GM18868 (cell line): ENCODE results near the gene NFS1.
"Not testable (repeated sequence)": the region's sequence is repeated elsewhere in the genome, so short reads cannot be mapped to it uniquely, and the experiment has no call there.

Experiments
- ATAC-seq: cut with Tn5 transposase; IDR thresholded peaks from one replicate; pipeline ENCODE4 v1.9.1; 2021; ENCODE audit warnings: mild to moderate bottlenecking, moderate library complexity; ENCODE audit not compliant: unreplicated experiment

NFS1 gene

GRCh38 chr20:35729836-35730582 is 30.9 kb upstream of the NFS1 start:
- ATAC-seq, result no peak

GRCh38 chr20:35729283-35729807 is 30.2 kb upstream of the NFS1 start:
- no peak for ATAC-seq

DNA sequence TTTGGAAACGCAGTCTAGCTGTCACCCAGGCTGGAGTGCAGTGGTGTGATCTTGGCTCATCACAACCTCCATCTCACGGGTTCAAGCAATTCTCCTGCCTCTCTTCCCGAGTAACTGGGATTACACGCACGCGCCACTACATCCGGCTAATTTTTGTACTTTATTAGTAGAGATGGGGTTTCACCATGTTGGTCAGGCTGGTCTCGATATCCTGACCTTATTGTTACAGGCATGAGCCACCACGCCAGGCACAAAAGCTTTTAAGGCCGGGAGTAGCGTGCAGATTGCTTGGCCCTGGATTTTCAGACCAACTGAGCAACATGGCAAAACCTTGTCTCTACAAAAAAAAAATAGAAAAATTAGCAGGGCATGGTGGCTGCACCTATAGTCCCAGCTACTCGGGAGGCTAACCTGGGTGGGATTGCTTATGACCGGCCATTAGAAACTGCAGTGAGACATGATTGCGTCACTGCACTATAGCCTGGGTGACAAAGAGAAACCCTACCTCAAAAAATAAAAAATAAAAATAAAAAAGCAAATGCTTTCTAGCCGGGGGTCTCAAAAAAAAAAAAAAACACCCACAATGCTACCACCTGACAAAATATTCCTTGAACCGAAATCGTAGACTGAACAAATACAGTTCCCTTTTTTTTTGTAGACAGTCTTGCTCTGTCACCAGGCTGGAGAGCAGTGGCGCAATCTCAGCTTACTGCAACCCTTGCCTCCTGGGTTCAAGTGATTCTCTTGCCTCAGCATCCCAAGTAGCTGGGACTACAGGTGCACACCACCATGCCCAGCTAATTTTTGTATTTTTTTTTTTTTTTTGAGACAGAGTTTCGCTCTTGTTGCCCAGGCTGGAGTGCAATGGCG is 27.9 kb upstream of the NFS1 start:
- no peak for ATAC-seq

- ATAC-seq, result no peak
Measured at GRCh38 chr20:35724321-35725230, 25.4 kb upstream of the NFS1 start.

DNA sequence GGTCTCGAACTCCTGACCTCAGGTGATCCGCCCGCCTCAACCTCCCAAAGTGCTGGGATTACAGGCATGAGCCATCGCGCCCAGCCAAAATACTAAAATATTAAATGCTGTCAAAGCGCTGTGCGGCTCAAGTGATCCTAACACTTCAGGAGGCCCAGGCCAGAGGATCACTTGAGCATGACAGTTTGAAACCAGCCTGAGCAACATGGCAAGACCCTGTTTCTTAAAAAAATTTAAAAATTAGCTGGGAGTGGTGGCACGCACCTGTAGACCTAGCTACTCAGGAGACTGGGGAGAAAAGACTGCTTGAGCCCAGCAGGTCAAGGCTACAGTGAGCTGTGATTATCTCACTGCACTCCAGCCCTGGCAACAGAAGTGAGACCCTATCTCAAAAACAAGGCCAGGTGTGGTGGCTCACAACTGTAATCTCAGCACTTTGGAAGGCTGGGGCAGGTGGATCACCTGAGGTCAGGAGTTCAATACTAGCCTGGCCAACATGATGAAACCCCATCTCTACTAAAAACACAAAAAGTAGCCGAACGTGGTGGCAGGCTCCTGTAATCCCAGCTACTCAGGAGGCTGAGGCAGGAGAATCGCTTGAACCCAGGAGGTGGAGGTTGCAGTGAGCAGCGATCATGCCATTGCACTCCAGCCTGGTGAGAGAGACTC is 24.6 kb upstream of the NFS1 start:
- ATAC-seq, result not testable (repeated sequence)

- ATAC-seq, result not testable (repeated sequence)
Measured at GRCh38 chr20:35723275-35723639, 24.1 kb upstream of the NFS1 start.

GRCh38 chr20:35721621-35722020 is 22.5 kb upstream of the NFS1 start:
- no peak for ATAC-seq

DNA sequence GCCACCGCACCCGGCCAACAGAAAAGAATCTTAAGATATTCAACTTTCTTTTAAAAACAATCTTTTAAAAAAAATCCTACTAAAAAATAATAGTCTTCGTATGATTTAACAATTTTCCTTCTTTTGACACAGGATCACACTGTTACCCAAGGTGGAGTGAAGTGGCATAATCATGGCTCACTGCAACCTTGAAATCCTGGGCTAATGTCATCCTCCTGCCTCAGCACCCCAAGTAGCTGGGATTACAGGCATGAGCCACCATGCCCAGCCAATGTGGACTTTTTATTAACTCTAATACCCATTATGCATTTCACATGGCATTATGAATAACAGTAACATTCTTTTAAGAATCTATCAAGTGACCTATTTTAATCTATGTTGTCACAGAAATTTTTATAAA is 22.1 kb upstream of the NFS1 start:
- no peak for ATAC-seq

DNA sequence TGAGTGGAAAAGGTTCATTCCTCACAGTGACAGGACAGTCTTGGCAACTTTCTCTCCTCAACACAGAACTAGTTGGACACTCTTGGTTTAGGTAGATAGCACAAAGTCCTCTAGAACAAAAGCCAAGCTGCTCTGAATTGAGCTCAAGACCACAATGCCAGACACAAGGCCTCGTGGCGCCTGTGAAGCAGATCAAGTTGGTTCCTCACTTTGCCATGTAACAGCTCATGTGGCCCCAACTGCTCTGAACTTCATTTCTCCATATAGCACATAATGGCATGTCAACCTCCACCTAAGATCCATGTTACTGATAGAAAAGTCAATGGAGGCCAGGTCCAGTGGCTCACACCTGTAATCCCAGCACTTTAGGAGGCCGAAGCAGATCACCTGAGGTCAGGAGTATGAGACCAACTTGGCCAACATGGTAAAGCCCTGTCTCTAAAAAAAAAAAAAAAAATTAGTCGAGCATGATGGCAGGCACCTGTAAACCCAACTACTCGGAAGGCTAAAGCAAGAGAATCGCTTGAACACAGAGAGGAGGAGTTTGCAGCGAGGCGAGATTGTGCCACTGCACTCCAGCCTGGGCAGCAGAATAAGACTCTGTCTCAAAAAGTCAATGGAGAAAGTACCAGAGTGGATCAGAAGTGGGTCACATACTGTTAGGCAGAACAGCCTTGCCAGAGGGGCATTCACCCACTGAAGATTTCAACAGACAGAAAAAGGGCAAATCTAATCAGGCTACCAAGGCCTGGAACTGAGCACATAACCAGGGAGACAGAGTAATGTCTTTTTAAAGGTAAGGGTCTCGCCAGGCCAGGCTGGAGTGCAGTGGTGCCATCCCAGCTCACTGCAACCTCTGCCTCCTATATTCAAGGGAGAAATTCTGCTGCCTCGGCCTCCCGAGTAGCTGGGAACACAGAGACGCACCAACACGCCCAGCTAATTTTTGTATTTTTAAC is 21.3 kb upstream of the NFS1 start:
- ATAC-seq, result no peak

DNA sequence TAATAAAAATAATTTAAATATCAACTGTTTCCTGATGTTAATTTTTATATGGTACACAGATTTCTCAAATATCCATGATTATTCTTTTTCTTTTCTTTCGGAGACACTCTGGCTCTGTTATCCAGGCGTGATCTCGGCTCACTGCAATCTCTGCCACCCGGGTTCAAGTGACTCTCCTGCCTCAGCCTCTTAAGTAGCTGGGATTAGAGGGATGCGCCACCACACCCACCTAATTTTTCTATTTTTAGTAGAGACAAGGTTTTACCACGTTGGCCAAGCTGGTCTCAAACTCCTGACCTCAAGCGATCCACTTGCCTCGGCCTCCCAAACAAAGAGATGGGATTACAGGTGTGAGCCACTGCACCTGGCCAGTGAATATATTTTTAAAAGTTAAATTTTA is 20.6 kb upstream of the NFS1 start:
- no peak for ATAC-seq

GRCh38 chr20:35718972-35719635 is 20.0 kb upstream of the NFS1 start:
- no peak for ATAC-seq

GRCh38 chr20:35718321-35718720 is 19.2 kb upstream of the NFS1 start:
- not testable (repeated sequence) for ATAC-seq

DNA sequence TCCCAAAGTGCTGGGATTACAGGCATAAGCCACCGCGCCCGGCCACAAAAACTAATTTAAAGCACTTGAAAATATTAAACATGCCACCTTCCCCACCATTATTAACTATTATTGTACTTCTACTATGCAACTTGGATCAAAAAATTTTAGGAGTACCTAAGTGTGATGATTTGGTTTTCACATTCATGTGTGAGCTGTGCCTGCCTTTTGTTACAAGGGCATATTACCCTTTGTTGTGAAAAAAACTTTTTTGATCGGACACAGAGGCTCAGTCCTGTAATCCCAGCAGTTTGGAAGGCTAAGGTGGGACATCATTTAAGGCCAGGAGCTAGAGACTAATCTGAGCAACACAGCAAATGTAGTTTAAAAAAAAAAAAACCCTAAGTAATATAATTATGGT is 17.2 kb upstream of the NFS1 start:
- ATAC-seq, result no peak

- ATAC-seq, result no peak
Measured at GRCh38 chr20:35715652-35716051, 16.5 kb upstream of the NFS1 start.

DNA sequence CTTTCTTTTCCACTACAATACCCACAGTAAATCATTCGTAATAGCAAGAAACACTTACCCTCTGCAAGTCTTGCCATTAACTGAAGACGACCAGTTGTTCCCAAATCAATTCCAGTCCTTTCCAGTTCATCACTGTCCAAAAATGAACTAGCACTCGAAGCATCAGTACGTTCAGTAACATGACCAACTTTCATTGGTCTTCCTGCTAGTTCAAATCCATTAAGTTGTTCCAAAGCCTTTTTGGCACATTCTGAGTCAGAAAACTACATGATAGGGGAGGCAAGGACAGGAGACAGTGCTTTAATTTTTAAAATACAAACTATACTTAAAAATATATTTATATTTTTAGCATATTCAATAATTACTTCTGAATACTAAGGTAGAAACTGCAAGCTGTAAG is 15.0 kb upstream of the NFS1 start:
- ATAC-seq, result no peak

- ATAC-seq, result not testable (repeated sequence)
Measured at GRCh38 chr20:35713120-35713519, 14.0 kb upstream of the NFS1 start.

DNA sequence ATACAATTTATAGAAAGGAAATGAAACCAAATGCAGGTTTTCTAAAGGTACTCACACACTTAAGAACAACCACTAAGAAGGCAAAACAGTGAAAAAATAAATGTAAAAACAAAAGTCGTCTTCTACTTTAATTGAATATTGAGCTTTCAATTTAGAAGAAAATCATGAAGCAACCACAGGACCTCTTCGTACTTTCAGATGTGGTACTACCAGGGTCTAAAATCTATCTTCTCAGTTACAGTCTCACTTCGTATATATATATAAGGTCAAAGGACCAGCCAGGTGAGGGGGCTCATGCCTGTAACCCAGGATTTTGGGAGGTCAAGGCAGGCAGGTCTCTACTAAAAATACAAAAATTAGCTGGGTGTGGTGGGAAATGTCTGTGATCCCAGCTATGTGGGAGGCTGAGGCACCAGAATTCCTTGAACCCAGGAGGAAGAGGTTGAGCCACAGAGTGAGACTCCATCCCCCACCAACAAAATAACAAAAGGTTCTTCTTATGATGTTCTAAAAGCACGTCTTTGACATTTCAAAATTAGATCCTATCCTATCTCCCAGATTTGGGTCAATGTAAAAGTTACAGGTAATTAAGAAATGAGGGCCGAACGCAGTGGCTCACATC is 12.5 kb upstream of the NFS1 start:
- ATAC-seq, result no peak

DNA sequence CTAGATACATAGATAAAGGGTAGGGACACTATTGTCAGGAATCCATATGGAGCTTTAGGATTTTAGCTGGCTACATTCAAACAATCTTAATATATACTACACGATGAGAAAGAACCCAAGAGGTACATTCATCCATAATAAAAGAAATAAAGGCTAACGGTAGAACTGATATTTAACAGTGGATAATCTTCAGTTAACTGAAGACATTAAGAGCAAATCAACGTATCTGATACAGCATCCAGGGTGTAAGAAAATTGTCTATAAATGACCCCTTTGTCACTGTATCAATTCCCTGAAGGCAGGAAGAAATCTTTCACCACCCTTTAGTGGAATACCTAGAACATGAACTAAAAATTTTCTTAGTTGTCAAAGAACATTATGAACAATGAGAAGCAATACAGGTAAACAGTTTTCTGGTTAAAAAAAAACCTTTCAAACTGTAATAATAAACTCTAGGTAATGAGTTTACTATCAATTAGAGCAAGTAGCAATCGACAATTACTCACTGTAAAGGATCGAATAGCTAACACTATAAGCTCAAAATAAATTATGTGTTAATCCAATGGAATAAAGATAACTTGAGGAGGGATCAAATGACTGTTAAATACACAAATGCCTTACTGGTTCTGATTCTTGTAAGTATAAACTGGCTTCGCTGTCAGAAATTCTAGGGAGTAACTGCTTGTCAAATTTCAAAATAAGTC is 11.9 kb upstream of the NFS1 start:
- no peak for ATAC-seq
